CD14-positive monocyte (primary cell): ENCODE measurements around the gene MRTFB. TPM values are rescaled to one million over a fixed set of nuclear protein-coding genes. Genes with fewer than 3 reads are reported as not detected.

Source experiments
- DNase-seq, 3 donors: peaks; one replicate each; pipeline ENCODE4 v3.0.0-alpha.2; 2011 to 2022
- H2AFZ ChIP-seq: 2 replicates; pipeline ENCODE4 v1.6.0; 2012; ENCODE audit warnings: mild to moderate bottlenecking, low read depth, low read length, inconsistent platforms; ENCODE audit not compliant: insufficient read depth, poor library complexity, severe bottlenecking
- H3K27ac ChIP-seq, 2 donors: 1 replicate in 1 of 2; 2 replicates in 1 of 2; pipeline ENCODE4 v1.5.1; 2012 to 2013; ENCODE audit warnings: low read length in 2 of 2, control low read depth in 1 of 2, inconsistent platforms in 1 of 2, low read depth in 1 of 2, mild to moderate bottlenecking in 1 of 2
- H3K27me3 ChIP-seq, 2 donors: one replicate each; pipeline versions ENCODE4 v1.6.0 to v1.6.1; 2011 to 2013; ENCODE audit warnings: low read length in 2 of 2; ENCODE audit not compliant: control insufficient read depth in 2 of 2, insufficient read depth in 2 of 2
- H3K36me3 ChIP-seq, 2 donors: replicated peaks in 1 of 2; 1 replicate in 1 of 2; 2 replicates in 1 of 2; pipeline versions ENCODE4 v1.5.1 to v1.6.1; 2012 to 2013; ENCODE audit warnings: low read length in 2 of 2, control low read depth in 1 of 2, inconsistent platforms in 1 of 2, mild to moderate bottlenecking in 1 of 2; ENCODE audit not compliant: insufficient read depth in 2 of 2, control insufficient read depth in 1 of 2
- H3K4me1 ChIP-seq, 2 donors: 1 replicate in 1 of 2; 2 replicates in 1 of 2; pipeline versions ENCODE4 v1.5.1 to v1.6.1; 2012 to 2013; ENCODE audit warnings: low read length in 2 of 2, control low read depth in 1 of 2, inconsistent platforms in 1 of 2, mild to moderate bottlenecking in 1 of 2, moderate library complexity in 1 of 2; ENCODE audit not compliant: insufficient read depth in 2 of 2, control insufficient read depth in 1 of 2
- H3K4me2 ChIP-seq: replicated peaks from 2 replicates; pipeline ENCODE3; 2012; ENCODE audit warnings: low read length, moderate library complexity, mild to moderate bottlenecking; ENCODE audit not compliant: poor library complexity, severe bottlenecking; ENCODE audit errors: extremely low read depth
- H3K4me3 ChIP-seq, 3 experiments: fragments of 200-600 bp in 1 of 3; sonication (generic) in 1 of 3; replicated peaks in 1 of 3; 1 replicate in 2 of 3; 2 replicates in 1 of 3; pipeline ENCODE4 v1.5.1; 2011 to 2013; ENCODE audit warnings: low read length in 3 of 3, mild to moderate bottlenecking in 3 of 3, control low read depth in 2 of 3, low read depth in 2 of 3, inconsistent platforms in 1 of 3, moderate library complexity in 1 of 3
- H3K79me2 ChIP-seq: 2 replicates; pipeline ENCODE4 v1.6.0; 2012; ENCODE audit warnings: mild to moderate bottlenecking, control low read depth, inconsistent platforms, low read length, moderate library complexity; ENCODE audit not compliant: insufficient read depth
- H3K9ac ChIP-seq: 2 replicates; pipeline ENCODE4 v1.6.0; 2017; ENCODE audit warnings: low read length, mild to moderate bottlenecking; ENCODE audit not compliant: insufficient read depth, poor library complexity, severe bottlenecking
- H3K9me3 ChIP-seq, 2 donors: replicated peaks in 1 of 2; 1 replicate in 1 of 2; 2 replicates in 1 of 2; pipeline versions ENCODE4 v1.5.1 to v1.6.1; 2012 to 2013; ENCODE audit warnings: low read length in 2 of 2, control low read depth in 1 of 2; ENCODE audit not compliant: control insufficient read depth in 1 of 2, insufficient read depth in 1 of 2
- H4K20me1 ChIP-seq: 2 replicates; pipeline ENCODE4 v1.6.0; 2012; ENCODE audit warnings: mild to moderate bottlenecking, low read length, control low read depth, moderate library complexity; ENCODE audit not compliant: insufficient read depth
- H3K27ac Mint-ChIP-seq, 7 donors: one replicate each; pipeline ENCODE4 v1.8.0; 2020; ENCODE audit warnings: mild to moderate bottlenecking in 7 of 7, mixed read lengths in 7 of 7, moderate library complexity in 6 of 7, inconsistent platforms in 2 of 7
- H3K27me3 Mint-ChIP-seq, 3 donors: one replicate each; pipeline ENCODE4 v1.8.0; 2021 to 2022; ENCODE audit warnings: low read depth in 3 of 3, mild to moderate bottlenecking in 3 of 3, mixed read lengths in 3 of 3, moderate library complexity in 3 of 3, inconsistent platforms in 1 of 3
- H3K36me3 Mint-ChIP-seq, 2 donors: one replicate each; pipeline ENCODE4 v1.8.0; 2020; ENCODE audit warnings: mixed read lengths in 2 of 2, inconsistent platforms in 1 of 2, mild to moderate bottlenecking in 1 of 2
- H3K4me1 Mint-ChIP-seq: one replicate; pipeline ENCODE4 v1.8.0; 2020; ENCODE audit warnings: mild to moderate bottlenecking, mixed read lengths
- H3K4me3 Mint-ChIP-seq, 2 donors: one replicate each; pipeline ENCODE4 v1.8.0; 2020; ENCODE audit warnings: mild to moderate bottlenecking in 2 of 2, mixed read lengths in 2 of 2, moderate library complexity in 1 of 2
- H3K9me3 Mint-ChIP-seq, 7 donors: one replicate each; pipeline ENCODE4 v1.8.0; 2020 to 2022; ENCODE audit warnings: mixed read lengths in 7 of 7, mild to moderate bottlenecking in 6 of 7, moderate library complexity in 6 of 7, inconsistent platforms in 2 of 7
- whole genome bisulfite sequencing: methylation state at CpG from one replicate; pipeline ENCODE4 v1.1.5; 2013; ENCODE audit warnings: missing lambda C conversion rate; ENCODE audit not compliant: insufficient coverage; 5-methylcytosine and 5-hydroxymethylcytosine counted together
- intact Hi-C, 2 donors: fragments of 100-400 bp; cut with micrococcal nuclease; formaldehyde crosslinking; loops; one replicate each; pipeline versions ENCODE4 v1.15.0 to v1.15.1; 2023
- polyA plus RNA-seq, 3 donors: library from polyadenylated mRNA; depleted of rRNA in 1 of 3; unstranded in 2 of 3; stranded (reverse) in 1 of 3; fragments of 300-500 nt in 2 of 3; fragments of >200 nt in 1 of 3; fragmentation: Illumina TruSeq in 2 of 3; gene quantifications; 1 replicate in 2 of 3; 2 replicates in 1 of 3; pipeline ENCODE4 v1.2.3, GENCODE V29; 2012 to 2021
- TF ChIP-seq, protein P1 (sequence below): fragments of 200-600 bp; IDR thresholded peaks from one replicate; pipeline ENCODE4 v1.8.0; 2022; ENCODE audit warnings: antibody characterized with exemption, mild to moderate bottlenecking

MRTFB gene
- polyA plus RNA-seq, 3 donors: 0.69 to 1.4 (median 0.87) TPM

DNA sequence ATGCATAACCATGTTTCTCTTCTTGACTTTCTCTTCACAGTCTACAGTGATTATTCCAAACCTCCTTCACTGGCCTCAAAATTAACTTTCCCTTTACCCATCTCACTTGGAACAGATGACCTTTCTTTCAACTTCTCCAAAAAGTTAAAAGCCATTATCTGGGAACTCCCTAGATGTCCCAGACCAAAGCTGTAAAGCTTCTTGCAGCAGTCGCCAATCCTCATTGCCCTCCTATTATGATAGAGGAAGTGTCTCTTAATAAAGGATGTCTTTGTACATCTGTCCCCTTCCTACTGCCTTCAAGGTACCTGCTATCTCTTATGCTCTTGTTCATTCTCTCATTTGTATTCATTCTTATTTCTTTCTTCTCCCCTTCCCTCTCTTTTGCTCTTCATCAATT lies 127.5 kb downstream of the MRTFB start:
- Mint-ChIP-seq H3K27me3 (peaks cover 0 to 2% (median 0%) of the 10 kb centered on the region in 3 donors), H3K27ac (peak overlapping the region in 4 of 7 donors; percentile 24 to 65 (median 38)), H3K4me1 (peaks cover 40% of the 10 kb centered on the region), H3K36me3 (no peaks in the 10 kb centered on the region), H3K4me3 (peak overlapping the region in 1 of 2 donors; percentile 71), H3K9me3 (no peaks in the 10 kb centered on the region)
- H3K36me3 ChIP-seq: no peaks in the 10 kb centered on the region
- H3K27ac ChIP-seq: no peak overlapping the region
- no peaks in the 10 kb centered on the region for H3K27me3 ChIP-seq
- peak; percentile 14 to 60 (median 35) for DNase-seq
- no CpG with 5 or more reads among the region's 1 CpG for WGBS
- no peak overlapping the region for H2AFZ ChIP-seq
- no peak overlapping the region for H3K9ac ChIP-seq
- intact Hi-C loops: no loop called here
- H3K4me1 ChIP-seq: peaks cover 25 to 35% of the 10 kb centered on the region in 2 donors
- TF ChIP-seq, protein P1, sequence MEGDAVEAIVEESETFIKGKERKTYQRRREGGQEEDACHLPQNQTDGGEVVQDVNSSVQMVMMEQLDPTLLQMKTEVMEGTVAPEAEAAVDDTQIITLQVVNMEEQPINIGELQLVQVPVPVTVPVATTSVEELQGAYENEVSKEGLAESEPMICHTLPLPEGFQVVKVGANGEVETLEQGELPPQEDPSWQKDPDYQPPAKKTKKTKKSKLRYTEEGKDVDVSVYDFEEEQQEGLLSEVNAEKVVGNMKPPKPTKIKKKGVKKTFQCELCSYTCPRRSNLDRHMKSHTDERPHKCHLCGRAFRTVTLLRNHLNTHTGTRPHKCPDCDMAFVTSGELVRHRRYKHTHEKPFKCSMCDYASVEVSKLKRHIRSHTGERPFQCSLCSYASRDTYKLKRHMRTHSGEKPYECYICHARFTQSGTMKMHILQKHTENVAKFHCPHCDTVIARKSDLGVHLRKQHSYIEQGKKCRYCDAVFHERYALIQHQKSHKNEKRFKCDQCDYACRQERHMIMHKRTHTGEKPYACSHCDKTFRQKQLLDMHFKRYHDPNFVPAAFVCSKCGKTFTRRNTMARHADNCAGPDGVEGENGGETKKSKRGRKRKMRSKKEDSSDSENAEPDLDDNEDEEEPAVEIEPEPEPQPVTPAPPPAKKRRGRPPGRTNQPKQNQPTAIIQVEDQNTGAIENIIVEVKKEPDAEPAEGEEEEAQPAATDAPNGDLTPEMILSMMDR: no peak
- H3K9me3 ChIP-seq: no peaks in the 10 kb centered on the region
- H4K20me1 ChIP-seq: no peaks in the 10 kb centered on the region
- no peak overlapping the region for H3K4me3 ChIP-seq
- peak overlapping the region; percentile 36 for H3K4me2 ChIP-seq
- no peaks in the 10 kb centered on the region for H3K79me2 ChIP-seq

DNA sequence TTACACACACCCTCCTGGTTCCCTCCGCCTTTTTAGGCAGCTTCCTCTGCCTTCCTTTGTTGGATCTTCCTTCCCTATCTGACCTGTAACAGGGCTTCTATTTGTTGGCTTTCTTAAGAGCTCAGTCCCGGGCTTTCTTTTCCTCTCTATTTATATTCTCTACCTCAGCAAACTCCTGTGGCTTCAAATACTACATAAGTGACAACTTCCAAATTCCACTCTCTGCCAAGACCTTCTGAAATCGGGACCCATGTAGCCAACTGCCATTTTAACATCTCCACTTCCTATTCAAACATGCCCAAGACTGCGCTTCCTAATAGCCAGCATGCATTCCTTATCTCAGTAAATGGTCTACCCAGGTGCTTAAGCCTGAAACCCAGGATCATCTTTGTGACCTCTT lies 128.1 kb downstream of the MRTFB start:
- Histone ChIP-seq H3K4me3 (no peak overlapping the region), H4K20me1 (no peaks in the 10 kb centered on the region), H3K79me2 (no peaks in the 10 kb centered on the region), H3K27me3 (no peaks in the 10 kb centered on the region), H2AFZ (no peak overlapping the region), H3K27ac (no peak overlapping the region), H3K9ac (no peak overlapping the region), H3K4me1 (peaks cover 25 to 35% of the 10 kb centered on the region in 2 donors), H3K36me3 (no peaks in the 10 kb centered on the region), H3K4me2 (peak overlapping the region; percentile 36), H3K9me3 (no peaks in the 10 kb centered on the region)
- Mint-ChIP-seq H3K36me3 (no peaks in the 10 kb centered on the region), H3K4me1 (peaks cover 42% of the 10 kb centered on the region), H3K9me3 (no peaks in the 10 kb centered on the region), H3K27ac (peak overlapping the region in 3 of 7 donors; percentile 24 to 56 (median 47)), H3K27me3 (peaks cover 0 to 2% (median 0%) of the 10 kb centered on the region in 3 donors), H3K4me3 (no peak overlapping the region)
- intact Hi-C loops: no loop called here
- 83% methylated on average over 3 of the region's 4 CpGs for WGBS
- TF ChIP-seq, protein P1: no peak
- no peak for DNase-seq
